HepG2 (cell line): Measurements from ENCODE around the gene BOLA2B. TPM values are rescaled to one million over a fixed set of nuclear protein-coding genes. Genes with fewer than 3 reads are reported as not detected.

Experiments used
- ATAC-seq: fragments of 200-7000 bp; cut with Tn5 transposase; 3 replicates; pipeline ENCODE4 v1.9.1; 2020; ENCODE audit warnings: mild to moderate bottlenecking, moderate library complexity
- BruUV-seq: library from RNA; stranded (reverse); fragments of 400-500 nt; replicated peaks from 2 replicates; lab custom pipeline; 2021; lab: Mats Ljungman, UMichigan
- CTCF ChIA-PET: fragments of 300-600 bp; formaldehyde crosslinking; extraction: SDS; loops from one replicate; lab custom pipeline; 2021; ENCODE audit warnings: low total read pairs, inconsistent platforms, low intra/inter-chr PET ratio; lab: Yijun Ruan, JAX
- POLR2A ChIA-PET: fragments of 350-600 bp; sonication (Branson Sonifier 250); formaldehyde crosslinking; loops from one replicate; lab custom pipeline; 2020; ENCODE audit warnings: antibody characterized with exemption, inconsistent platforms; lab: Yijun Ruan, JAX
- DNase-seq: peaks from one replicate; pipeline ENCODE4 v3.0.0-alpha.2; 2015; ENCODE audit warnings: low spot score
- FAIRE-seq: peaks from 3 replicates; lab custom pipeline; 2011; peaks lifted over from hg19 to GRCh38; lab: Jason Lieb, UNC
- H2AFZ ChIP-seq: one replicate; pipeline ENCODE4 v1.6.1; 2011; ENCODE audit warnings: low read length, inconsistent platforms
- H3K27ac ChIP-seq: fragments of 300-600 bp; 3 replicates; pipeline ENCODE4 v1.8.0; 2011; ENCODE audit warnings: mixed run types, mild to moderate bottlenecking, mixed read lengths, low read length, inconsistent platforms; ENCODE audit not compliant: insufficient read depth; ENCODE audit errors: extremely low read length
- H3K27me3 ChIP-seq, 2 experiments: fragments of 200-600 bp in 1 of 2; 2 replicates in 1 of 2; 3 replicates in 1 of 2; pipeline versions ENCODE4 v1.6.0 to v1.8.0; 2011; ENCODE audit warnings: low read length in 2 of 2, mild to moderate bottlenecking in 2 of 2, moderate library complexity in 2 of 2, inconsistent platforms in 1 of 2; ENCODE audit not compliant: insufficient read depth in 2 of 2, control insufficient read depth in 1 of 2
- H3K36me3 ChIP-seq, 2 experiments: fragments of 200-600 bp in 1 of 2; replicated peaks in 1 of 2; 2 replicates in 1 of 2; 3 replicates in 1 of 2; pipeline versions ENCODE4 v1.5.1 to v1.8.0; 2011; ENCODE audit warnings: low read length in 2 of 2, inconsistent platforms in 1 of 2; ENCODE audit not compliant: insufficient read depth in 2 of 2, control insufficient read depth in 1 of 2
- H3K4me1 ChIP-seq: 2 replicates; pipeline ENCODE4 v1.5.1; 2012; ENCODE audit warnings: low read length, inconsistent platforms; ENCODE audit not compliant: insufficient read depth
- H3K4me2 ChIP-seq: 2 replicates; pipeline ENCODE4 v1.6.0; 2011; ENCODE audit warnings: low read depth, low read length, inconsistent platforms
- H3K4me3 ChIP-seq, 3 experiments: fragments of 200-600 bp in 1 of 3; sonication (generic), shearing (Covaris generic) in 1 of 3; replicated peaks in 1 of 3; 2 replicates each; pipeline ENCODE4 v1.5.1; 2011 to 2016; ENCODE audit warnings: low read length in 3 of 3, inconsistent platforms in 2 of 3, low read depth in 2 of 3, mild to moderate bottlenecking in 2 of 3, control low read depth in 1 of 3, mixed read lengths in 1 of 3; ENCODE audit not compliant: insufficient read depth in 1 of 3
- H3K79me2 ChIP-seq: one replicate; pipeline ENCODE4 v1.6.1; 2011; ENCODE audit warnings: low read length, inconsistent platforms; ENCODE audit not compliant: insufficient read depth
- H3K9ac ChIP-seq: 2 replicates; pipeline ENCODE4 v1.6.0; 2011; ENCODE audit warnings: mild to moderate bottlenecking, low read depth, low read length, inconsistent platforms; ENCODE audit not compliant: insufficient read depth
- H3K9me3 ChIP-seq: 2 replicates; pipeline ENCODE4 v1.5.1; 2012; ENCODE audit warnings: mild to moderate bottlenecking, low read length
- H4K20me1 ChIP-seq: 2 replicates; pipeline ENCODE4 v1.6.0; 2011; ENCODE audit warnings: inconsistent platforms, mild to moderate bottlenecking, low read length, moderate library complexity; ENCODE audit not compliant: insufficient read depth
- ETV5 ChIP-seq: IDR thresholded peaks from 2 replicates; pipeline ENCODE4 v1.6.1; 2018; ENCODE audit warnings: missing biosample characterization, missing genetic modification reagents, inconsistent platforms, borderline replicate concordance
- HNF4A ChIP-seq: sonication (generic); formaldehyde crosslinking; IDR thresholded peaks from 2 replicates; pipeline ENCODE4 v1.4.0; 2020; ENCODE audit warnings: missing genetic modification reagents
- NCOR1 ChIP-seq: fragments of 200-600 bp; sonication (generic); IDR thresholded peaks from 2 replicates; pipeline ENCODE4 v1.7.0; 2017; ENCODE audit warnings: antibody characterized with exemption, low read length, borderline replicate concordance
- PLRG1 ChIP-seq: fragments of 450-650 bp; conservative IDR thresholded peaks from 2 replicates; pipeline ENCODE4 v1.6.1; 2016
- STAT5B ChIP-seq: sonication (generic); formaldehyde crosslinking; IDR thresholded peaks from 2 replicates; pipeline ENCODE4 v1.4.0; 2020; ENCODE audit warnings: missing genetic modification reagents
- TEAD3 ChIP-seq: optimal IDR thresholded peaks from 2 replicates; pipeline ENCODE3; 2016; ENCODE audit warnings: borderline replicate concordance
- ZC3H4 ChIP-seq: sonication (generic); formaldehyde crosslinking; IDR thresholded peaks from 2 replicates; pipeline ENCODE4 v1.4.0; 2020; ENCODE audit warnings: missing genetic modification reagents, borderline replicate concordance
- ZNF121 ChIP-seq: sonication (generic); formaldehyde crosslinking; IDR thresholded peaks from 2 replicates; pipeline ENCODE4 v1.5.0; 2020; ENCODE audit warnings: mild to moderate bottlenecking, missing genetic modification reagents
- ZNF460 ChIP-seq: sonication (generic); formaldehyde crosslinking; IDR thresholded peaks from 2 replicates; pipeline ENCODE4 v1.5.1; 2020; ENCODE audit warnings: missing genetic modification reagents, mild to moderate bottlenecking, borderline replicate concordance
- ZNF563 ChIP-seq: sonication (generic); formaldehyde crosslinking; IDR thresholded peaks from 2 replicates; pipeline ENCODE4 v1.8.0; 2022; ENCODE audit warnings: mild to moderate bottlenecking, moderate library complexity, missing genetic modification reagents
- ZNF7 ChIP-seq: IDR thresholded peaks from 2 replicates; pipeline ENCODE4 v1.6.1; 2016; ENCODE audit warnings: missing biosample characterization, missing genetic modification reagents
- ZNF720 ChIP-seq: sonication (generic); formaldehyde crosslinking; IDR thresholded peaks from 2 replicates; pipeline ENCODE4 v1.4.0; 2020; ENCODE audit warnings: missing genetic modification reagents
- ZNF83 ChIP-seq: sonication (generic); formaldehyde crosslinking; IDR thresholded peaks from 2 replicates; pipeline ENCODE4 v1.4.0; 2020; ENCODE audit warnings: missing genetic modification reagents, mild to moderate bottlenecking, borderline replicate concordance
- ZNF891 ChIP-seq: sonication (generic); formaldehyde crosslinking; IDR thresholded peaks from 2 replicates; pipeline ENCODE4 v1.5.0; 2020; ENCODE audit warnings: mild to moderate bottlenecking, missing genetic modification reagents
- WGBS: methylation state at CpG from one replicate; pipeline ENCODE4 v1.1.6; 2017; ENCODE audit warnings: low lambda C conversion rate; 5-methylcytosine and 5-hydroxymethylcytosine counted together
- in situ Hi-C: cut with HindIII; loops from 2 replicates; pipeline ENCODE4 v1.10.0; 2017; ENCODE audit warnings: low pct_unique_long_range_greater_than_20kb; ENCODE audit not compliant: extremely low pct_ligation_motif_present
- intact Hi-C: fragments of 100-400 bp; cut with micrococcal nuclease; formaldehyde crosslinking; loops from one replicate; pipeline ENCODE4 v1.10.0; 2022; ENCODE audit not compliant: unreplicated experiment
- polyA plus RNA-seq, 8 experiments: library from polyadenylated mRNA; depleted of rRNA in 3 of 8; stranded (reverse) in 7 of 8; unstranded in 1 of 8; fragments of >200 nt; fragmentation: Illumina TruSeq in 4 of 8; extraction: Trizol in 4 of 8; gene quantifications; 2 replicates each; pipeline versions ENCODE4 v1.2.1 to v1.2.3, GENCODE V29; 2011 to 2016; ENCODE audit warnings: low read depth in 4 of 8, missing spikeins in 1 of 8, mixed read lengths in 1 of 8; ENCODE audit not compliant: insufficient read depth in 1 of 8
- total RNA-seq, 5 experiments: library from RNA; depleted of rRNA; stranded (reverse); fragments of >200 nt; fragmentation: Illumina TruSeq; extraction: Trizol; gene quantifications; 2 replicates each; pipeline ENCODE4 v1.2.3, GENCODE V29; 2016; ENCODE audit warnings: low read depth in 1 of 5
- TF ChIP-seq, protein P1 (sequence below): sonication (generic); formaldehyde crosslinking; IDR thresholded peaks from 2 replicates; pipeline ENCODE4 v1.5.0; 2020; ENCODE audit warnings: missing genetic modification reagents
- TF ChIP-seq, protein P2 (sequence below): sonication (generic); formaldehyde crosslinking; IDR thresholded peaks from 2 replicates; pipeline ENCODE4 v1.8.0; 2022; ENCODE audit warnings: mild to moderate bottlenecking, missing genetic modification reagents; ENCODE audit not compliant: insufficient replicate concordance

The BOLA2B gene
- total and polyA plus RNA-seq, 2 of the 13 experiments (the other 11 are each of a cell fraction or from before 2014, with no cell fraction given) = 63.8 to 295 TPM

DNA sequence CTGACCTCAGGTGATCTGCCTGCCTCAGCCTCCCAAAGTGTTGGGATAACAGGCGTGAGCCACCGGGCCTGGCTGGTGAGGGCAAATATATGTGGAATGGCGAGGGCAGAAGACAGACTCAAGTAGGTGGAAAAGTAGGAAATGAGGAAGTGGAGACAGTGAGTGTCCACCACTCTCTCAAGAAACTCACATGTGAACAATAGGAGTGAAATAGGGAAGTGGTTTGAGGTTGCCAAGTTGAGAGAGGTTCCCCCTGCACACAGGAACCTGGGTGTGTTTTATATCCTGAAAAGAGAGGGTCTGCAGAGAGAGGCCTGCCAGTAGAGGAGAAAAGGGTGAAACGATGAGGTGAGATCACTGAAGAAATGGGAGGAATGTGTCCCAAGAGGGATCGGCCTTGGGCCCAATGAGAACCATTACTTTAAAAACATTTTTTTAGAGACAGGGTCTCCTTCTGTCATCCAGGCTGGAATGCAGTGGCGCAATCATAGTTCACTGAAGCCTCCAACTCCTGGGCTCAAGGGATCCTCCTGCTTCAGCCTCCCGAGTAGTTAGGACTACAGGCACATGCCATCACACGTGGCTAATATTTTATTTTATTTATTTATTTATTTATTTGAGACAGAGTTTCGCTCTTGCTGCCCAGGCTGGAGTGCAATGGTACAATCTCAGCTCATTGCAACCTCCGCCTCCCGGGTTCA, 27.1 kb downstream of the BOLA2B start (continued):
- peak; percentile 56 for TF ChIP-seq TEAD3 (CRISPR knock-in tag)
- TF ChIP-seq, all 625 proteins: peak for 5

DNA sequence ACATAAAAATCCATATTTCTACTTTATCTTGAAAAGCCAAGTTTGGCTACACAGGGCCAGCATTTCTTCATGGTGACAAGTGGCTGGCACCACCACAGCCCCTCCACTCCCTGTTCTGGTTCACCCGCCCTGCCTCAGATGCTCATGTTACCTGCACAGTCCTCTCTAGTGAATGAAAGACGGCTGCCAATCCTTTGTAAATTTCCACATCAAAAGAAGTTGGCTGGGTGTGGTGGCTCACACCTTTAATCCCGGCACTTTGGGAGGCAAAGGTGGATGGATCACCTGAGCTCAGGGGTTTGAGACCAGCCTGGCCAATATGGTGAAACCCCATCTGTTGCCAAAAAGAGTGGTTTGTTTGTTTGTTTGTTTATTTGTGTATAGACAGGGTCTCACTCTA, 29.9 kb downstream of the BOLA2B start:
- 27% methylated on average over 3 of the region's 3 CpGs for WGBS

DNA sequence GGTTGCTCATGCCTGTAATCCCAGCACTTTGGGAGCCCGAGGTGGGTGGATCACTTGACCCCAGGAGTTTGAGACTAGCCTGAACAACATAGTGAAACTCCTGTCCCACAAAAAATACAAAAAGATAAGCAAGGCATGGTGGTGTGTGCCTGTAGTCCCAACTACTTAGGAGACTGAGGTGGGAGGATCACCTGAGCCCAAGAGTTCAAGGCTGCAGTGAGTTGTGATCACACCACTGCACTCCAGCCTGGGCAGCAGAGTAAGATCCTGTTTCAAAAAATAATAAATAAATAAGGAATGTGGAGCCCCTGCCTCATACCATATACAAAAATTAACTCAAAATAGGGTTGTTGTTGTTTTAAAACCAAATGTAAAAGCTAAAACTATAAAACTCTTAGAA, 36.3 kb downstream of the BOLA2B start:
- BruUV-seq = no TSS peak
- H3K9me3 ChIP-seq = no peaks in the 10 kb centered on the region
- H3K4me2 ChIP-seq = no peak overlapping the region
- no peak overlapping the region for H2AFZ ChIP-seq
- H3K27me3 ChIP-seq = no peaks in the 10 kb centered on the region
- no peaks in the 10 kb centered on the region for H4K20me1 ChIP-seq
- CTCF ChIA-PET = no interaction called here
- in situ Hi-C loops (no loop called here), intact Hi-C loops (no loop called here)
- DNase-seq = no peak
- no peak for FAIRE-seq
- peaks cover 44% of the 10 kb centered on the region for H3K4me1 ChIP-seq
- H3K27ac ChIP-seq = no peak overlapping the region
- POLR2A ChIA-PET = no interaction called here
- H3K4me3 ChIP-seq = no peak overlapping the region
- H3K36me3 ChIP-seq = no peaks in the 10 kb centered on the region
- WGBS = 12% methylated on average over 1 of the region's 1 CpG
- no peak for ATAC-seq
- H3K9ac ChIP-seq = no peak overlapping the region
- H3K79me2 ChIP-seq = no peaks in the 10 kb centered on the region
- TF ChIP-seq ZNF7 = no peak
- no peak for TF ChIP-seq NCOR1
- TF ChIP-seq, protein P1, sequence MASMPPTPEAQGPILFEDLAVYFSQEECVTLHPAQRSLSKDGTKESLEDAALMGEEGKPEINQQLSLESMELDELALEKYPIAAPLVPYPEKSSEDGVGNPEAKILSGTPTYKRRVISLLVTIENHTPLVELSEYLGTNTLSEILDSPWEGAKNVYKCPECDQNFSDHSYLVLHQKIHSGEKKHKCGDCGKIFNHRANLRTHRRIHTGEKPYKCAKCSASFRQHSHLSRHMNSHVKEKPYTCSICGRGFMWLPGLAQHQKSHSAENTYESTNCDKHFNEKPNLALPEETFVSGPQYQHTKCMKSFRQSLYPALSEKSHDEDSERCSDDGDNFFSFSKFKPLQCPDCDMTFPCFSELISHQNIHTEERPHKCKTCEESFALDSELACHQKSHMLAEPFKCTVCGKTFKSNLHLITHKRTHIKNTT (CRISPR knock-in tag) = no peak
- TF ChIP-seq, protein P2, sequence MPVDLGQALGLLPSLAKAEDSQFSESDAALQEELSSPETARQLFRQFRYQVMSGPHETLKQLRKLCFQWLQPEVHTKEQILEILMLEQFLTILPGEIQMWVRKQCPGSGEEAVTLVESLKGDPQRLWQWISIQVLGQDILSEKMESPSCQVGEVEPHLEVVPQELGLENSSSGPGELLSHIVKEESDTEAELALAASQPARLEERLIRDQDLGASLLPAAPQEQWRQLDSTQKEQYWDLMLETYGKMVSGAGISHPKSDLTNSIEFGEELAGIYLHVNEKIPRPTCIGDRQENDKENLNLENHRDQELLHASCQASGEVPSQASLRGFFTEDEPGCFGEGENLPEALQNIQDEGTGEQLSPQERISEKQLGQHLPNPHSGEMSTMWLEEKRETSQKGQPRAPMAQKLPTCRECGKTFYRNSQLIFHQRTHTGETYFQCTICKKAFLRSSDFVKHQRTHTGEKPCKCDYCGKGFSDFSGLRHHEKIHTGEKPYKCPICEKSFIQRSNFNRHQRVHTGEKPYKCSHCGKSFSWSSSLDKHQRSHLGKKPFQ (CRISPR knock-in tag) = peak; percentile 66
- no peak for TF ChIP-seq ZNF720 (CRISPR knock-in tag)
- no peak for TF ChIP-seq ZNF891 (CRISPR knock-in tag)
- TF ChIP-seq PLRG1 = no peak
- TF ChIP-seq HNF4A (CRISPR knock-in tag) = 0 out of 2 replicates have a peak, but pooled peaks have one; percentile 17
- TF ChIP-seq ZC3H4 (CRISPR knock-in tag) = no peak
- no peak for TF ChIP-seq ZNF83 (CRISPR knock-in tag)
- no peak for TF ChIP-seq ETV5
- no peak for TF ChIP-seq ZNF563 (CRISPR knock-in tag)
- peak; percentile 94 for TF ChIP-seq ZNF121 (CRISPR knock-in tag)

More for the DNA sequence above, 29.9 kb downstream of the BOLA2B start:
- Histone ChIP-seq H3K27ac (no peak overlapping the region), H3K4me2 (no peak overlapping the region), H4K20me1 (no peaks in the 10 kb centered on the region), H3K4me1 (peaks cover 16% of the 10 kb centered on the region), H3K9ac (no peak overlapping the region), H3K79me2 (no peaks in the 10 kb centered on the region), H3K4me3 (no peak overlapping the region), H3K27me3 (no peaks in the 10 kb centered on the region), H2AFZ (no peak overlapping the region), H3K36me3 (no peaks in the 10 kb centered on the region), H3K9me3 (no peaks in the 10 kb centered on the region)
- CTCF ChIA-PET = no interaction called here
- ATAC-seq = no peak
- in situ Hi-C loops = no loop called here
- TF ChIP-seq ZNF460 (peak; percentile 57), STAT5B (CRISPR knock-in tag) (no peak)
- FAIRE-seq = no peak
- BruUV-seq = no TSS peak
- DNase-seq = no peak
- intact Hi-C loops = no loop called here
- POLR2A ChIA-PET = no interaction called here
